IPS DF 4.7 (cell line): ENCODE results near the gene REXO1.
A peak's percentile ranks its signal among the peaks of the same experiment; 100 is the strongest.
"Not testable (repeated sequence)": the region's sequence is repeated elsewhere in the genome, so short reads cannot be mapped to it uniquely, and the experiment has no call there.

ENCODE experiments used
- DNase-seq: peaks from one replicate; pipeline ENCODE4 v3.0.0-alpha.2; 2013; ENCODE audit warnings: low spot score; ENCODE audit errors: extremely low read depth

Gene REXO1

DNA sequence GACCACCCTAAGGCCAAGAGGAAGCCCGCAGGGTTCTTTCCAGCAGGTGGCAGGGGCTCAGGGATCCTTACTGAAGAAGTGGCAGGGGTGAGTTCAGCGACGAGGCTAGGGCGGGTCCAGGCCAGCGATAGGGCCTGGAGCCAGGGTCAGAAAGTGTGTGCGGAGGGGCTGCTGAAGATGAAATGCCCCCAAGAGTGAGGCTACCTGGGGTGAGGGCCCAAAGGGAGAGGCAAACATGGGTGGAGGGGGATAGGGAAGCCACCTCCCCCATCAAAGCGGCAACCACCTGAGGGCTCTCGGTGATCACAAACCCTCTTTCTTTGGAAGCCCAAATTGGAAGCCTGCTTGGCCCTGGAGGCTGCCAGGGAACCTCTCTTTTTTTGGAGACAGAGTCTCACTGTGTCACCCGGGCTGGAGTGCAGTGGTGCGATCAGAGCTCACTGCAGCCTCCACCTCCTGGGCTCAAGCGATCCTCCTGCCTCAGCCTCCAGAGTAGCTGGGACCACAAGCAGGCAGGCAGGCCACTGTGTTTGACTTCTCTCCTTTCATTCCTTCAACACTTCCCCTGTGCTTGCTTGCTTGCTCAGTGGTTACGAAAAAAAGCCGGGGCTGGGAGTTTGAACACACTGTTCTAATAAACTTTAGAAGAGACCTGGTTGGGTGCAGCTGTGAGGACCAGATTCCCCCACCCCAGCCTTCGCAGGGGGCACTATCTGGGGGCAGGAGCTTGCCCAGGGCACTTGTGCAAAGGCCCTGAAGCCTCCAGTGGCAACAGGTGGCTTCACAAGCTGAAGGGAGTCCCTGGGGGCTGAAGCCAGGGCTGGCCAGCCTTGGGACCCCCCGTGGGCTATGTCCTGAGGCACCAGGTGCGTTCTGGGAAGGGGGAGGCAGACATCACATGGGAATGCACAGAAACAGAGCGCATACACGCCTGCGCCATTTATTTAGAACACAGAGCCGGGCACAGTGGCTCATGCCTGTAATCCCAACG, 34.8 kb downstream of the REXO1 start:
- DNase-seq: no peak

DNA sequence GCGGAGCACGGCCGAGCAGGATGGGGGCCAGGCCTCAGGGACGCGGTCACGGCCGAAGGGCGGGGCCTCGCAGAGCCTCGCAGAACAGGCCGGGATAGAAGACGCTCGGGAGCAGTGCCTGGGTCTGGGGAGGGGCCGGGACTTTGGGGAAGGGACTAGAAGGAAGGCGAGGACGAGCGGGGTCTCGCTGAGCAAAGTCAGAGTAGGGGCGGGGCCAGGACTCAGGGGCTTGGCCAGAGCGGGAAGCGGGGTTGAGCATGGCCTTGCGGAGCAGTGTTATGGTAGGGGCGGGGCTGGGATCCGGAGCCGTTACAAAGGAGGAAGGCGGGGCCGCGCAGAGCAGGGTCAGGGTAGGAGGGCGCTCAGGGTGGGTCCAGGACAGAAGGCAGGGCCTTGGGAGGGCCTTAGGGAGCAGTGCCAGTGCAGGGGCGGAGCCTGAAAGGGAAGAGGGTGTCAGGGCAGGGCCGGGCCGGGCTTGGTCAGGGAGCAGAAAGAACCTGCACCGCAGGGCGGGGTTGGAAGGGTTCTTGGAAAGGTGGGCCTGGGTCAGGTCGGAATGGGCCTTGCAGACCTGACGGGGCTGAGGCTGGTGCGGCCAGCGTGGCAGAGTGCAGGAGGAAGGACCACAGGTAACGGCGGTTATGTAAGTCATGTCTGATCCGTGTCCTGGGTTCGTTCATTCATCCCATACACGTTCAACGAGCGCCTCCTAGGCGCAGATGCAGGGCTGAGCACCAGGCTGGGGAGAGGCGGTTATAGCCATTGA, 35.7 kb downstream of the REXO1 start:
- DNase-seq: peak; percentile 75

DNA sequence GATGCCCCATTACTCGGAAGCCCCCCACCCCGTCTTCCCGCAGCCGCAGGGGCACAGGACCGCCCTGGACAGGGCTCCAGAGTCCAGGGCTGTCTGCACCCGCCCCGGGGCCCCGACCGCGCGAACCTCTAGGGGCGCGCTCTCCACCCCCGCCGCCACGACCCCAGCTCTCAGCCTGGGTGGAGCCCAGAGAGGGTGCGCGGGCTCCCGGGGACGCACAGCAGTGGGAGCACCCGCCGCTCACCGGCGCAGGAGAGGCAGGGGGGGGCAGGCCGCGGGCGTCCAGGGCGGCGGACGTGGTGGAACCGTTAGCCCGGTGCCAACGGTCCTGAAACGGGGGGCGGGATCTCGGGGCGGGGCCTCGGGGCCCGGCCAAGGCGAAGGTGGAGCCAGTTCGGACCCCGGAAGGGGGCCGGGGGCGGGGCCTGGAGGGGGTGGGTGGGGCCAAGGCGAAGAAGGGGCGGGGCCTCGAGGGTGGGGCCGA, 36.3 kb downstream of the REXO1 start, which contains the start of gene ATP8B3:
ATP8B3 (minus strand) TSS at position 335 of the 484 bp plus-strand sequence. CDS start 540 bp downstream, outside the sequence.
- DNase-seq: no peak

DNA sequence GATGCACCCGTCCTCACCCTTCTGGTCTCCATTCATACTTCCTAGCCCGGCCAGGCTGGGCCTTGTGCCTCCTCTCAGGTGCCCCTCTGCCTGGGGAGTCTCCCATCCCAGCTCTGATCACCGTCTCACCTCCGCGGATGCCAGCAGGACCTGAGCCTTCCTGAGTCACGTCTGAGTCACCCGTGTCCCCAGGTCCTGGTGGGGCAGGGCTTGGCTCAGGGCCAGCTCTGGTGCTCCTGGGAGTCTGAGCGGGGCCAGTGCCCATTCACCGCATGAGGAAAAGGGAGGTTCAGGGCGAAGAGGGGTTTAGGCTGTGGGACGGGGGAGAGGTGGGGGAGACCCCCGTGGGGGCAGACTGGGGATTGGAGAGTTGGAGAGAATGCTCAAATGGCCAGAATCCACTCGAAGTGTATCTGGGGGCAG, 36.8 kb downstream of the REXO1 start:
- DNase-seq: no peak

DNA sequence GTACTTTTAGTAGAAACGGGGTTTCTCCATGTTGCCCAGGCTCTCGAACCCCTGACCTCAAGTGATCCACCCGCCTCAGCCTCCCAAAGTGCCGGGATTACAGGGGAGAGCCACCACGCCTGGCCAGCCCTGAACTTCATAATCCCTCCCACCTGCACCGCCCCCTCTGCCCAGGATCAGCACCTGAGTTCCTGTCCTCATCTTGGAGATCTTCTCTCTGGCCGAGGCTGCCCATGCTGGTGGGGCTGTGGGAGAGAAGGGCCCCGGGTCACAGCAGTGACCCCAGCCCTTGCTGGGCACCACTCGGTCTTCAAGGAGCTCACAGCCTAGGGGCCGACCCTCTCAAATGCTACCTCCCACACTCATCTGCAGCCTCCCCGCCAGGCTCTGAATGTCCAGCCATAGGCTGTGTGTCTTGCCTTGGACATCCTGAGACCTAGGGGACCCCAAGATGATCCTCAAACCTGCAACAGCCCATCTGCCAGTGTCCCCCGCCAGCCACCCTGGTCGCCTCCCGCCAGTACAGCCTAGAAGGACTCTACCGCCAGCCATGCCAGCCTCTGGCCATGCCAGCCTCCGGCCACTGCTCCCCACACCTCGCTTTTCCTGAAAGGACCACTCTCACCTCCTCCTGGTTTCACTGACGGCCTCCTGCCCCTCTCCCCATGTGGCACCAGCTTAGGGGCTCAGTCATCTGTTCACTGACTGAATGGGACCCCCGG, 37.7 kb downstream of the REXO1 start:
- DNase-seq: no peak

DNA sequence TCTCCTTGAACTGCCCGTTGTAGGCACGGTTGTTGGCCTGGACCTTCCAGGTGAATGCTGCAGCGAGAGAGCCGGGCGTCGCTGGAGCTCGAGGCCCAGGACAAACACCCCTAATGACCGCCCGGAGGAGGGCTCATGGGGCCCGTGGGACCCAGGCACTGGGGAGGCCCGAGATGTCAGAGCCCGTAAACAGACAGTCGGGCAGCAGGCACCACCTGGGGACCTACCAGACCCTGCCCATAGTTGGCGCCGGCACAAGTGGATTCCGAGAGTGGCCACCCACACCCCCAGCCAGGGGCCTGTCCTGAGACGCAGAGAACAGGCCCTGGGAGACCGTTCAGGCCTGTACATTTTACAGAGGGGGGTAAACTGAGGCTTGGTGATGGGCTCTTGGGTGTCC, 38.6 kb downstream of the REXO1 start:
- DNase-seq: no peak

DNA sequence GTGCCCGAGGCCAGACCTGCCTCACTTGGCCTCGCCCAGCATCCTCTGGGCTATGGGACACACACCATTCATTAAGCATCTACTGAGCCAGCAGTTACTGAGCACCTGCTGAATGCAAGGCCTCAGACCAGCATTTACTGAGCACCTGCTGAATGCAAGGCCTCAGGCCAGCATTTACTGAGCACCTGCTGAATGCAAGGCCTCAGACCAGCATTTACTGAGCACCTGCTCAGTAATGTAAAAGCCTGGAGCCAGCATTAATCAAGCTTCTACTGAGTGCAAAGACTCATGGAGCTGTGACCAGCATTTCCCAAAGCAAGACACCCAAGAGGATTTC, 39.9 kb downstream of the REXO1 start:
- no peak for DNase-seq

DNA sequence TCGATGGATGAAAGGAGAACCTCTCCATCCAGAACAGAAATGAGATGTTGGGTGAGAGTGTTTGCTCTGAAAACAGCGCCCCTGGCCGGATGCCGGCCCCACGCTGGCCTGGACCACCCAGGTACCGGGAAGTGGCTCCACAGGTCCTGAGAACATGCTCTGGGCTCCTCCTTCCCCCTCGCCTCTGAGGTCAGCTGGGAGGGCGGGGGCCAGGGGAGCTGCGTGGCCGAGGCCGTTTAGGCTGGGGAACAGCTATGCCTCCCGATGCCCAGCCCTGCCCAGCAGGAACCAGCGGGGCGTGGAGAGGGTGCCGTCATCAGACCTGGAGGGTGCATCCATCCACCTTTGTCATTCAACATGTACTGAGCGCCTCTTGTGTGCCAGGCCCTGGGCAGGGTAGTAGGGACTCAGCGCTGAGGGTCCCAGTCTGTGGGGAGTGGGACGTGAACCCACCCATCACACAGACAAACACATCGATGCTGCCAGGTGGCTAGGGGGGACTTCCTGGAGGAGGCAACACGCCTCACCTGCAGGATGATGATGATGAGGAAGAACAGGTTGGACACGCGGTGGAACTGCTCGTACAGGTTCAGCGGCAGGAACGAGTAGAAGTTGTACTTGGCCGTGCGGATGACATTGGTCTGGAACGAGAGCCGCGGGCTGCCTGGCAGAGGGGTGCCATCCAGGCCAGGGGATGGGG, 40.4 kb downstream of the REXO1 start:
- DNase-seq: no peak

DNA sequence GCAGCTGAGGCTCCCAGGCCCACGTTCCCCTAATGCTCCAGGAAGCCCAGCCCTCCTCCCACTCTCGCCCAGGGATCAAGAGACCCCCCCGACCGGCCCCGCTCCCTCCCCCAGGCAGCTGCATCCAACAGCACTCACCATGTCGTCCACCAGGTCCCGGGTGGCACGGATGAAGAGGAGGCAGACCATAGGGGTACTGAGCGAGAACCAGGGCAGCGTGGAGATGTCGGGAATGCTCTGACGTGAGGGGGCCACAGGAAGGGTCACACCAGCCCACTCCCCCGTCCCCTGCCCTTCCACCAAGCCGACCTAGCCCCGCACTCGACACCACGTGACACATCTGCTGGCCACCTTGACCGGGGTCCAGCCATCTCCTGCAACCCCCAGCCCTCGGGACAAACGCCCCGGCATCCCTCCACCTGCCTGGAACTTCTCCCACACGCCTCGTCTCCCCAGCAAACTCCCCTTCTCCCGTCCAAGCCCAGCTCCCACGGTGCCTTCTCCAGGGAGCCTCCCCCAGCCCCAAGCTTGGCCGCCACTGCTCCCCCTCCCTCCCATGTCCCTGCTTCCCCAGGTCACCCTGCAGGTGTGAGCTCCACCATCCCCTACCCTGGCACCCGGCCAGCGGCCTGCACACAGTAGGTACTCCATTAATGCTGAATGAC, 41.1 kb downstream of the REXO1 start:
- DNase-seq: no peak

DNA sequence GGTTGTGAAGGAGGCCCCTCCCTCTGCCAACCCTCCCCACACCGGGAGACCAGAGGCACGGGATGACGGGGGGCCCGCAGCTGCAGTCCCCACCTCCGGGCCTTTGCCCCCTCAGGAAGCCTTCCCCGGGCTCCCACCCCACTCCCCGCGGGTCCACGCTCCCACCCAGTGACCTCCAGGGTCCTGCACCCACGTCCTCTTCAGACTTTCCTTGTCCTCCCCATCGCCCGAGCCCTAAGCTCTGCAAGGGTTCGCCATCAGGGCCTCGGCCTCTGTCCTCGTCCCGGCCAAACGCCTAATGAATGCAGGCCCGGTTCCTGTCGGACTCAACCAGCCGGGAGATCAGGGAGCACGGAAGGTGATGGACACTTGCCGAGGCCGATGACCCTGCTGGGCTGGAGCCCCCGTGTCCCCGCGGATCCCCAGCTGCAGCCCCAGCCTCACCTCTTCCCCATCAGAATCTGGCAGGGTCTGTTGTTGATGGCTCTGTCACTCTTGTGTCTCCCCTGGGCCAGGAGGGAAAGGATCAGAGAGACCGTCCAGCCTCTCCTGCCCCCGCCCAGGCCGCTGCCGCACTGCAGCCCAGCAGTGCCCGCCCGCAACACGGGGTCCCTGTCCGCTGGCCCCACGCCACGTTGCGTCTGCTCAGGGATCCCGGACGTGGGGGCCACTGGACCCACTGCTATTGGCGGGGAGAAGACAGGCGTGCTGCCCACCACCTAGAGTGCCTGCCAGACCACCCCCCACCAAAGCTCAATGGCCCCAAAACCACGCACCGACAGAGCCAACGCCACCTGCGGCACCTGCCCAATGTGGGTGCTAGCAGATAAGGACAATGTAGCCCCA, 41.9 kb downstream of the REXO1 start:
- no peak for DNase-seq

DNA sequence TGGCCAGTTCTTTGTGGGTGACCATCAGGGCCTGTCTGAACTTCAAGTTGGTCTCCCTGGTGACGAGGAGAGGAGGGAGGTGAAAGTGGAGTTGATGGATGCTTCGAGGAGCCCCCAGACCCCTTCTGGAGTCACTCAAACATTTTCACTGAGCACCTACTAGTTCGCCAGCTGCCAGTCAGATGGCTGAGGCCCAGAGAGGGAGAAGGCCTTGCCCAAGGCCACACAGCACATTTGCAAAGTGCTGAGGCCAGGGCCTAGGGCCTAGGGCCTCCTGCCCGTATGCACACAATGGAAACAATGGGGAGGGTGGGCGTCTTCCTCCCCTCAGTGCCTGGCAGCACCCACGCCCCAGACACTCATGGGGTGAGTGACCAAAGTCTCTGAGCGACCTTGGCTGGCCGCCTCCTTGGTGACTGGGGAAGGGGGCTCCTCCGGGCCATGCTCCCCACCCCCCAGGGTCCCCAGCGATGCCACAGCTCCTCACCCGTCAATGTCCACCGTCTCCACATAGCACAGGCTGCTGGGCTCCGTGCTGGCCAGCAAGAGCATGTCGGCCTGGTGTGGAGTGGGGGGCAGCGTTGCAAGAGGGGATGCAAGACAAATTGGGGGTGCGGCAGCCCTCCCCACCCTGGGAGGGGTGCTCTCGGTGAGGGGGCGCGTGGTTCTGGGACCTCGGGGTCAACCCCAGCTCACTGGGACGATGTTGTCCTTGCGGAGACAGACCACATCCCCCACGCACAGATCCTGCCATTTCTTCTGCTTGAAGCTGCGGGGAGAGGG, 42.7 kb downstream of the REXO1 start:
- DNase-seq: no peak

DNA sequence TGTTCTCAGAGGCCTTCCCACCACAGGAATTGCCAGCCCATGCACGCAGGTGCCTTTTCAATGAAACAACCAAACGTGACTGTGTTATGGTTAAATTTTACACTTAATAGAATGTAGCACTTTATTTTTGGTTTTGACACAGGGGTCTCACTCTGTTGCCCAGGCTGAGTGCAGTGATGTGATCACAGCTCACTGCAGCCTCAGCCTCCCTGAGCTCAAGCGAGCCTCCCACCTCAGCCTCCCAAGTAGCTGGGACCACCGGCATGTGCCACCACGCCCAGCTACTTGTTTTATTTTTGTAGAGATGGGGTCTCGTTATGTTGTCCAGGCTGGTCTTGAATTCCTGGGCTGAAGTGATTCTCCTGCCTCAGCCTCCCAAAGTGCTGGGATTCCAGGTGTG, 43.4 kb downstream of the REXO1 start:
- DNase-seq: no peak

DNA sequence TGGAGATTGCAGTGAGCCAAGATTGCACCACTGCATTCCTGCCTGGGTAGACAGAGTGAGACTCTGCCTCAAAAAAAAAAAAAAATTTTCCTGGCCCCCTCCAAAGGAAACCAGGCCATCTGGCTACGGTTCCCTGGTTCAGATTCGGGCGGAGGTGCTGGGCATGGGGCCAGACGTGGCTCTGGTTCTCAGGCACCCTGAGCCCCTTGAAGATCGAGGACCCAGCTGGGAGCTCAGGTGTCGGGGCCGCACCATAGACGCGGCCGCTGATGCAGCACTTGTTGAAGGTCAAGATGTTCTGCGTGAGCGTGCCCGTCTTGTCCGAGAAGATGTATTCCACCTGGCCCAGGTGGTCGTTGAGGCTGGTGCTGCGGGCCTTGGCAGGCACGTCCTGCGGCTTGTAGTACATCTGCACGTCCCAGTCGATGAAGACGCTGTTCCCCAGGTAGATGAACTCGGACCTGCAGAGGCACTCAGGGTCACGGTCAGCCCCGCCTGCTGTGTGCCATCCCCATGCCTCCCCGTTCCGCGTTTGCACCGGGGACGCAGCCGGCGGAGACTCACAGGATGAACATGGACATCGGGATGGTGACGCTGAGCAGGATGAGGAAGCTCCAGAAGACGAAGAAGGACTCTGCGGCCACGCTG, 48.5 kb downstream of the REXO1 start:
- no peak for DNase-seq

DNA sequence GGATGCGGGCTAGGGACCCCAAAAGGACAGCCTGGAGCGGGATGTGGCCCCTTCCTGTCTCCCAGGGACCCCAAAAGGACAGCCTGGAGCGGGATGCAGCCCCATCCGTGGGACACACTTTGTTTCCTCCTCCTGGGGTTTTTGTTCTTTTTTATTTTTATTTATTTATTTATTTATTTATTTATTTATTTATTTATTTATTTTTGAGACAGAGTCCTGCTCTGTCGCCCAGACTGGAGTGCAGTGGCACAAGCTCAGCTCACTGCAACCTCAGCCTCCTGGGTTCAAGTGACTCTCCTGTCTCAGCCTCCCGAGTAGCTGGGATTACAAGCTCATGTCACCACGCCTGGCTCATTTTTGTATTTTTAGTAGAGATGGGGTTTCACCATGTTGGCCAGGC, 51.0 kb downstream of the REXO1 start:
- not testable (repeated sequence) for DNase-seq

DNA sequence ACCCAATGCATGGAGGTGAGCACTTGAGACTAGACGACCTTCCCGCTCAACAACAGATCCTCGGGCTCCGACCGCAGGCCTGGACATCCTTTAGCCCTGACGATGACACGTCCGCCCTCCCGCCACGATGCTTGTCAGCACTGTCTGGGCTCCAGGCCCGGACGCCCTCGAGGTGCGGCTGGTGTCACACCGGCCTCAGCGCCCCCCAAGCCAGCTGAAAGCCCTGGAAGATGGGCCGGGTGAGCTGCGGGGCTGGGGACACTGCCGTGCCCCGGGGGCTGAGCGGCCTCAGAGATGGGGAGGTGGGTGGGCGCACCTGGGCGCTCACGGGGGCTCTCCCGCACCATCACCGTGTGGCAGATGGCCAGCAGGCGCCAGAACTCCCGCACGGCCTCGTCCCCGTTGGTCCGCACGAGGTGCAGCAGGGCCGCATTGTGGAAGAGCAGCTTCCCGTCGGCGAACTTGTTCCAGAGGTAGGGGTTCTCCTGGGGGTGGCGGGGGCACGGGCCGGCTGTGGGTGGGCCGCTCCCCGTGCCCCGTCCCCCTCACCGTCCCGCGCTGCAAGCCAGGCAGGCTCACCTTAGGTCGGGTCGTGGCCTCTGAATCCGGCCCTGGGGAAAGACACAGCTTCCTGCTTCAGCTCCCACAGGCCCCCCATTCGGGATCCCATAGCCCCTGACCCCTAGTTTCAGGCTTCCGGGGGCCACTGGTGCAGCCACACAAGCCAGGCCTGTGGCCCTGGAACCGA, 51.7 kb downstream of the REXO1 start:
- no peak for DNase-seq

DNA sequence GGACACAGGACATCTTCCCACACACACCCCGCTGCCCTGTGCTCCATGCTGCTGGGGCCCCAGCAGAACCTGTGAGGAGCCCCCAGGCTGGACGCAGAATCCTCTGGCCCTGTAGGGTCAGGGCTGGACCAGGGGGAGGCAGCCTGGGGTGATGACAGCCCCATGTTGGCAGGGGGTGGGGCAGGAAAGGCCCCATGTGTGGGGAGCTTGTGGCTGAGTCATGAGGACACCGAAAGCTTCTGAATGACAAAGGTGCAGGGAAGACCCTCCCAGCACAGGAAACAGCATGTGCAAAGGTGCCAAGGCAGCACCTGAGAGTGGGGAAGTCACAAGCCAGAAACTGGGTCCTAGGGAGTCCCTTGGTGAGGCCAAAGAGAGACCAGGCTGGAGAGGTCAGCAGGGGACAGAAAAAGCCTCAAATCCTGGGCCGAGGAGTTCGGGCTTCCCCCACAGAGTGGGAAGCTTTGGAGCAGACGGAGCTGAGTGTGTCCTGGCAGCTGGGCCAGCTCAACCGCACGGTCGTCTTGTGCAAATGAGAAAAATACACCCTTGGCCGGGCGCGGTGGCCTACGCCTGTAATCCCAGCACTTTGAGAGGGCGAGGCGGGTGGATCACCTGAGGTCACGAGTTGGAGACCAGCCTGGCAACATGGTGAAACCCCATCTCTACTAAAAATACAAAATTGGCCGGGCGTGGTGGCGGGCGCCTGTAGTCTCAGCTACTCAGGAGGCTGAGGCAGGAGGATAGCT, 53.7 kb downstream of the REXO1 start:
- no peak for DNase-seq

DNA sequence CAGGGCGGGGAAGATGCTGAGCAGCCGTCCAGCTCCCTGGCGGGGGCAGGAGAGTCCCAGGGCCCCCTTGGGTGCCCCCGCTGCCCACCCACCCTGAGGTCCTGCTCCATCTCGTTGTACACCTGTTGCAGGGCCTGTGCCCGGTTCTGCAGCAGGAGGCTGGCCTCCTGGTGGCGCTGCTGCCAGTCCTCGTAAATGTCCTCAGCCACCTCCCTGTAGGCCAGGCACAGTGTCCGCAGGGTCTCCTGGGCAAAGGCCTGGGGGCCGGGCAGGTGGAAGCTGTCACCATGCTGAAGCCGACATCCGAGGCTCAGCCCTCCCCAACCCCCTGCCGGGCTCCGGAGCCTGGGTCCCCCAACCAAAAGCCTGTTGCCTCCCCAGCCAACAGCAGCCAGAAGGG, 56.4 kb downstream of the REXO1 start:
- no peak for DNase-seq
